Glutamatergic neuron (in vitro differentiated cells): ENCODE measurements around the gene AMBRA1. TPM values are rescaled to one million over a fixed set of nuclear protein-coding genes. Genes with fewer than 3 reads are reported as not detected.

Experiments used
- DNase-seq: peaks from one replicate; pipeline ENCODE4 v3.0.0; 2022
- H3K27ac Mint-ChIP-seq: one replicate; pipeline ENCODE4 v1.8.0; 2020; ENCODE audit warnings: mild to moderate bottlenecking, mixed read lengths, inconsistent platforms; ENCODE audit not compliant: unreplicated experiment
- H3K27me3 Mint-ChIP-seq: one replicate; pipeline ENCODE4 v1.8.0; 2020; ENCODE audit warnings: mild to moderate bottlenecking, moderate library complexity, mixed read lengths, inconsistent platforms; ENCODE audit not compliant: unreplicated experiment
- H3K36me3 Mint-ChIP-seq: one replicate; pipeline ENCODE4 v1.8.0; 2020; ENCODE audit warnings: mild to moderate bottlenecking, mixed read lengths, inconsistent platforms; ENCODE audit not compliant: unreplicated experiment
- H3K4me1 Mint-ChIP-seq: one replicate; pipeline ENCODE4 v1.8.0; 2020; ENCODE audit warnings: mild to moderate bottlenecking, low read depth, mixed read lengths, inconsistent platforms; ENCODE audit not compliant: unreplicated experiment
- H3K4me3 Mint-ChIP-seq: one replicate; pipeline ENCODE4 v1.8.0; 2020; ENCODE audit warnings: mild to moderate bottlenecking, mixed read lengths, inconsistent platforms; ENCODE audit not compliant: unreplicated experiment
- H3K9me3 Mint-ChIP-seq: one replicate; pipeline ENCODE4 v1.8.0; 2020; ENCODE audit warnings: mild to moderate bottlenecking, moderate library complexity, mixed read lengths, inconsistent platforms; ENCODE audit not compliant: unreplicated experiment
- CTCF ChIP-seq: fragments of 200-600 bp; sonication (generic); IDR thresholded peaks from one replicate; pipeline ENCODE4 v1.5.0; 2021; ENCODE audit not compliant: partially characterized antibody, unreplicated experiment
- total RNA-seq: library from RNA; stranded (reverse); fragmentation: NEBNext Ultra II Directional; extraction: Animal tissue kit (Norgen Biotek cat#: 25700); gene quantifications from one replicate; pipeline ENCODE4 v1.2.1, GENCODE V29; 2021; ENCODE audit not compliant: unreplicated experiment

AMBRA1 gene
- total RNA-seq, 1 donor from 2014 or later: 49.0 TPM

DNA sequence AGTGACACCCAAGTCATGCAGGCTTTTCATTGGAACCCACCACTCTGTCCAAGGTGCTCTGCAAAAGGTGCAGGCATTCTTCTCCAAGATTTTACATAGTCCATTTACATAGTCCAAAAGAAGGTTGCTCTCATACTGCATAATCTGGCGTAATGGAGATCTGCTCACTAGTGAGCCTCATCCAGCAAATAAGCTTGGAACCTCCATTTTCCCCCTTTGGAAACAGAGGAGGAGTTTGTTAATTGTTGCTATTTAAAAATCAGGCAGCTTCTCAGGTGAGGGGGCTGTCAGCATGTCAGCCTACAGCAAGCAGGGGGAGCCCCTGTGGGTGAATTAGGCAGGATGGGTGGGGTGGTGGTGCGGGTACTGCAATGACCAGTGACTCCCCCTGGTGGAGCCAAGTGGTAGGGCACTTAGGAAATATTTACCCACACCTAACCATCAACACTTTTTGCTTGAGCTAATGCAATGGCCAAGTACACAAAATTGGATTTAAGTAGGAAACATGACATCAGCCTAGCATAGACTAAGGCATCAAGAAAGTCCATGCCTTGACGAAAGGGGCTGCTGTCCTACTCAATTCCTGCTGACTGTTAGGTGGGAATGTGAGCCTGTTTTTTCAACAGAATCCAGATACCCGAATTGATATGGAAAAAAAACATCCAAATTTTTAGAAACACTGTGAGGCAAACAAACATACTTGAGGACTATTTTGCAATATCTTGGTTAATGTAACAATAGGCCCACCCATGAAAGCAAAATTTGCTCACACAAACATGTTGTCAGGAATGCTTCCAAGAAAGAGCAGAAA lies 64.5 kb downstream of the AMBRA1 start:
- peak; percentile 98 for TF ChIP-seq CTCF
- peak; percentile 82 for DNase-seq
- peaks cover 6% of the 10 kb centered on the region for H3K27me3 Mint-ChIP-seq
- no peak overlapping the region for H3K27ac Mint-ChIP-seq
- no peaks in the 10 kb centered on the region for H3K36me3 Mint-ChIP-seq
- H3K9me3 Mint-ChIP-seq: peaks cover 1% of the 10 kb centered on the region
- peaks cover 6% of the 10 kb centered on the region for H3K4me1 Mint-ChIP-seq
- H3K4me3 Mint-ChIP-seq: no peak overlapping the region

DNA sequence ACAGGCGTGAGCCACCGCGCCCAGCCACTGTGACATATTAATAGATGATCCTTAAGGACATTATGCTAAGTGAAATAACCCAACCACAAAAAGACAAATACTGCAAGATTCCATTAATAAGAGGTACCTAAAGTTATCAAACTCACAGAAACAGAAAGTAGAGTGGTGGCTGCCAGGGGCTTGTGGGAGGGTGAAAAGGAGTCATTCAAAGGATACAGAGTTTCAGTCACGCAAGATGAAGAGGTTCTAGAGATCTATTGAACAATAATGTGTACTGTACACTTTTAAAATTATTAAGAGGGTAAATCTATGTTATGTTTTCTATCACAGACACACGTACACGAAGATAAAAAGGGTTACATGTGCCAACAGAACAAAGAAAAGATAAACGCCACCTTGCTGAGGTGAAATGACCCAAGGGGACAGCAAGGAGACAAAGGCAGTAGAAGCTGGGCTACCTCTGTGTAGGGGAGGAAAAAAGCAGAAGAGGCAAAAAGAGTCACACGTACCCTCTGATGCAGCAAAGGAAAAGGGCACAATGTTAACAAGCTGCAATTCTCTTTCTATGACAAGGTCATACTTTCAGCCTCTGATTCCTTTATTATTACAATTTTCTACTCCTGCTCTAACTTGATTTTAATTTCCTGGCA lies 65.3 kb downstream of the AMBRA1 start:
- Mint-ChIP-seq H3K9me3 (no peaks in the 10 kb centered on the region), H3K27me3 (peaks cover 6% of the 10 kb centered on the region), H3K4me3 (no peak overlapping the region), H3K4me1 (peaks cover 10% of the 10 kb centered on the region), H3K27ac (peak overlapping the region; percentile 11), H3K36me3 (no peaks in the 10 kb centered on the region)
- DNase-seq: no peak
- TF ChIP-seq CTCF: no peak

GRCh38 chr11:46527591-46528130 lies 66.2 kb downstream of the AMBRA1 start:
- DNase-seq: no peak
- Mint-ChIP-seq H3K27me3 (peaks cover 6% of the 10 kb centered on the region), H3K4me1 (peaks cover 17% of the 10 kb centered on the region), H3K4me3 (no peak overlapping the region), H3K36me3 (no peaks in the 10 kb centered on the region), H3K9me3 (peaks cover 4% of the 10 kb centered on the region), H3K27ac (no peak overlapping the region)
- no peak for TF ChIP-seq CTCF

- no peak for TF ChIP-seq CTCF
- Mint-ChIP-seq H3K9me3 (peaks cover 4% of the 10 kb centered on the region), H3K36me3 (no peaks in the 10 kb centered on the region), H3K27me3 (peaks cover 6% of the 10 kb centered on the region), H3K27ac (no peak overlapping the region), H3K4me1 (peaks cover 27% of the 10 kb centered on the region), H3K4me3 (no peak overlapping the region)
- DNase-seq: no peak
Measured at GRCh38 chr11:46526216-46527215, 67.3 kb downstream of the AMBRA1 start.
